ENCODE results near the gene UTP4.
A peak's percentile ranks its signal among the peaks of the same experiment; 100 is the strongest.

UTP4 gene

DNA sequence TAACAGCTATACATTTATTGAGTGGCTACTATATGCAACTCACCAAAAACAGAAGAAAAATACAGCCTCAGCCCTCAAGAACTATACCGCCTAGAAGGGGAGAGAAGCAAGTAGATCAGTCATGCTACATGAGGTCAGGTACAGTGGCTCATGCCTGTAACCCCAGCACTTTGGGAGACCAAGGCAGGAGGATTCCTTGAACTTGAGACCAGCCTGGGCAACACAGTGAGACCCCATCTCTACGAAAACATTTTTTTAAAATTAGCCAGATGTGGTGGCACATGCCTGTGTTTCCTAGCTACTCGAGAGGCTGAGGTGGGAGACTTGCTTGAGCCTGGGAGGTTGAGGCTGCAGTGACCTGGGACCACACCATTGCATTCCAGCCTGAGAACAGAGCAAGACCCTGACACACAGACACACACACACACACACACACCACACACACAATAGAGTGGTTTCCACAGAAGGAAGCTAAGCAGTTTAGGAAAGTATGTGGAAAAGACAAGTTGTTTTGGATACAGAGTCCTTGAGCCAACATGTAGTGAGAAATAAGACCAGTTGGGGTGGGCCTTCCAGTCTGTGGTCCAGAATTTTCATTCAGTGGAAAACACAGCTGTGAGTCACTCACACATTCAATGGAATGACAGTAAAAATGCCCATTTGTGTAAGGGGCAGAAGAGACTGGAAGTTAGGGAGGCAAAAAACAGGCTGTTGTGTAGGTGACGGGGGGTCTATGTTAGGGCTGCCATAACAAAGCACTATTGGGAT, 43.8 kb downstream of the UTP4 start:
- DNase-seq (ENCODE audit: low spot score), result no peak

- peak; percentile 15 for DNase-seq (ENCODE audit: low spot score)
Observed at GRCh38 chr16:69179328-69180010, 47.0 kb downstream of the UTP4 start.

DNA sequence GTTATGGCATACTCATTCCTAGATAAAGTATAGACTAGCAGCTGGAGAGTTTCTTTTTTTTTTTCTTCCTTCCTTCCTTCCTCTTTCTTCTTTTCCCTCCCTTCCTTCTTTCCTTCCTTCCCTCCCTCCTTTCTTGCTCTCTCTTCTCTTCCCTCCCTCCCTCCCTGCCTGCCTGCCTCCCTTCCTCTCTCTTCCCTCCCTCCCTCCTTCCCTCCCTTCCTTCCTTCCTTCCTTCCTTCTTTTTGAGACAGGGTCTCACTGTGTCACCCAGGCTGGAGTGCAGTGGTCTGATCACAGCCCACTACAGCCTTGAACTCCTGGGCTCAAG, 47.5 kb downstream of the UTP4 start:
- no peak for DNase-seq (ENCODE audit: low spot score)

GRCh38 chr16:69182730-69183416, 50.4 kb downstream of the UTP4 start:
- DNase-seq (ENCODE audit: low spot score), result no peak

GRCh38 chr16:69186642-69187445, 54.4 kb downstream of the UTP4 start, which contains the start of gene SNTB2:
Gene SNTB2, plus strand, starts transcription at chr16:69187164. Its CDS starts 3 bp downstream, at chr16:69187167.
- peak; percentile 97 for DNase-seq (ENCODE audit: low spot score)

DNA sequence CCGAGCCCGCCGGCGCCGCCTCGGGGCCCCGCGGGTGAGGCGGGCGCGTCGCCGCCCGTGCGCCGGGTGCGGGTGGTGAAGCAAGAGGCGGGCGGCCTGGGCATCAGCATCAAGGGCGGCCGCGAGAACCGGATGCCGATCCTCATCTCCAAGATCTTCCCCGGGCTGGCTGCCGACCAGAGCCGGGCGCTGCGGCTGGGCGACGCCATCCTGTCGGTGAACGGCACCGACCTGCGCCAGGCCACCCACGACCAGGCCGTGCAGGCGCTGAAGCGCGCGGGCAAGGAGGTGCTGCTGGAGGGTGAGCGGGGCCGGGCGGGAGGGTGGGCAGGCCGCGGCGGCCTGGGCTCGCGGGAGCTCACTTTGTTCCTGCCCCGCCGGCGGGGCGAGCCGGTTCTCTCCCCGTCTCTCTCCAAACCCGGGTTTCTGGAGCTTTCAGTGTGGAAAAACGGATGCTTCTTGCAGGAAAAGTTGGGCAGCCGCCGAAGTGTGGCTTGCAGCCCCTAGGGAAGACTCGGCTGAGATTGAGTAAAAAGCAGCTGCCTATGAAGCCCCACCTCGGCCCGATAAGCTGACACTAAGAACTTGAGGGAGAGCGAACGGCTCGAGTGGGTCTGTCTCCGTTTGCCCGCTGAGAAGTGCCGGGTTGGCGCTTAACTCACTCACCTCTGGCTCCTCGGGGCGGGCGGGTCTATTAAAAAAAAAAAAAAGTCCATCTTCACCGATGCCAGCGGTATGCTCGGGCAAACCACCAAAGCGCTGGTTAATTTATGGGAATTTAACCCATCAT, 55.2 kb downstream of the UTP4 start:
- DNase-seq (ENCODE audit: low spot score), result peak; percentile 70

DNA sequence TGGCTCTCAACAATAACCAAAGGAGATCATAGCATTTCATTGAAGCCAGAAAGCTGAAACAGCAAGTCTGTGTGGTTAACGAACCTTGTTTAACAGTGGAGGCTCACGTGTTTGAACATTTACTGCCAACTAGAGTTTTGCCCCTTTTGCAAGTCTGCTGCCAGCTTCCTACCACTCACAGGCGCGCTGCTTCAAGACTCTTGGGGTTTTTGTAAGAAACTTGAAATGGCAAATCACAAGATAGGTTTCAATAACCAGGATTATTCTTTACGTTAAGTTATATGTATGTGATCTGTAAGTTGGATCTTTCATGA, 55.7 kb downstream of the UTP4 start:
- DNase-seq (ENCODE audit: low spot score), result no peak

GRCh38 chr16:69188716-69189115, 56.3 kb downstream of the UTP4 start:
- peak; percentile 9 for DNase-seq (ENCODE audit: low spot score)

DNA sequence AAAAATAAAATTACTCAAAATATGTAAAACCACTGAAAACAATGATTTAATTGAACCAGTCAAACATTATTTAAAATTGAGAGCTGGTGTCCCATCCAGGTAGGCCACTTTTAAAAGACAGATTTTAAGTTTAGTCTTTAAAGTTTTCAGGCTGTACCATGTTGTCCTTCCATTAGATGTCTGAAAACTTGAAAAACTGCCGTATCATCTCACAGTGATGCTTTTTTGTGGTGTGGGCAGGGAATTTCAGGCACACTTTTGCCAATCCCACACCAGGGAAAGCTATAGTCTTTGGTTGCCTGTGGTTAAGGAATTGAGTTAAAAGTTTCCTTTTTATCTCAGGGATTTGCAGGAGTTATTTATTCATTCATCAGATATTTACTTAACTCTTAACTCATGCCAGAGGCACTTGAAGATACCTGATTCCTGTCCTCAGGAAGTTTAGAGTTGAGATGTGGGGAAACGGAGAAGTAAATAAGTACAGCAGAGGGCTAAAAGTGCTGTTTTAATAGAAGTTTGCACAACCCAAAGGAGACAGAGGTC, 57.7 kb downstream of the UTP4 start:
- DNase-seq (ENCODE audit: low spot score), result no peak

DNA sequence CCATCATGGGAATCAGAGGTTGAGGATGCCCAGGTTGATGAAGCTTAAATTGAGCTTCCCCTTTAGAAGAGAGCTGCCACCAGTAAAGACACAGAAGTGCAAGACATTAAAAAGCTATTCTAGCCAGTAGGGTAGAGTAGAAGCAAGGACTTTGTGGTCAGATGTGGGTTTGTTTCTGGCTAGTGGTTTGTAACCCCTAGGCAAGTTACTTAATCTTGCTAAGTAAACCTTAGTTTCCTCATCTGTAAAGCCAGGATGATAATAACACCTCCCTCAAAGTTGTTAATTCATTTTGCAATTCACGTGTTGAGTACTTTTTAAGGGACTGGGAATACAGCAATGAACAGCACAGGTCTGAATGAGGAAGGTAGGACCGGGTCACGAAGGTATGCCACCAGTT, 58.1 kb downstream of the UTP4 start:
- DNase-seq (ENCODE audit: low spot score), result no peak

- DNase-seq (ENCODE audit: low spot score), result no peak
Observed at GRCh38 chr16:69191136-69191535, 58.7 kb downstream of the UTP4 start.

- no peak for DNase-seq (ENCODE audit: low spot score)
Observed at GRCh38 chr16:69193855-69194254, 61.4 kb downstream of the UTP4 start.

GRCh38 chr16:69194488-69194887, 62.0 kb downstream of the UTP4 start:
- no peak for DNase-seq (ENCODE audit: low spot score)

DNA sequence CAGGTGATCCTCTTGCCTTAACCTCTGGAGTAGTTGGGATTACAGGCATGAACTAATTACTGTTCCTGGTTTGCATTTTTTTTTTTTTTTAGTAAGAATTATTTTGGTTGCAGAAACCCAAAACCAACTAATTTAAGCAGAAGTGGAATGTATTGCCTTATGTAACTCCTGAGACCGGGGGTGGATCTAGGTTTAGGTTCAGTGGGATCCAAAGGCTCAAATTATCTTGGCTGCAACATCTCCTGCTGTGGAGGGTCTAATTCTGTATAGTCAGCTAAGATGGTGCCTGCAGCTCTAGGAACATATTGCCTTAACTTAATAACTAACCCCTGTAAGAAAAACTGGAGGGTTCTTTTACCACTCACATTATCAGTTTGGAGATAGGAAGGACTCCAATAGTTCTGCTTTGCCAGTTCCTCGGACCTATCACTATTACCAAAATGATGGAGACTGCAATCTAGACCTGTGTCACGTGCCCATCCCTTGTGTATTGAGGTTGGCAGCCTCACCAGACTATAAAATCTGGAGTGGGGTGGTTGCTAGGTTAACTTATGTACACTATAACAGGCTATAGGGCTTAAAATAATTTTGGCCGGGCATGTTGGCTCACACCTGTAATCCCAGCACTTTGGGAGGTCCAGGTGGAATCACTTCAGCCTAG, 63.0 kb downstream of the UTP4 start:
- no peak for DNase-seq (ENCODE audit: low spot score)

GRCh38 chr16:69197573-69197972, 65.1 kb downstream of the UTP4 start:
- no peak for DNase-seq (ENCODE audit: low spot score)

- DNase-seq (ENCODE audit: low spot score), result no peak
Observed at GRCh38 chr16:69199382-69199781, 66.9 kb downstream of the UTP4 start.

- no peak for DNase-seq (ENCODE audit: low spot score)
Observed at GRCh38 chr16:69201291-69201690, 68.8 kb downstream of the UTP4 start.

GRCh38 chr16:69201787-69202186, 69.3 kb downstream of the UTP4 start:
- no peak for DNase-seq (ENCODE audit: low spot score)

GRCh38 chr16:69204172-69204571, 71.7 kb downstream of the UTP4 start:
- no peak for DNase-seq (ENCODE audit: low spot score)

DNA sequence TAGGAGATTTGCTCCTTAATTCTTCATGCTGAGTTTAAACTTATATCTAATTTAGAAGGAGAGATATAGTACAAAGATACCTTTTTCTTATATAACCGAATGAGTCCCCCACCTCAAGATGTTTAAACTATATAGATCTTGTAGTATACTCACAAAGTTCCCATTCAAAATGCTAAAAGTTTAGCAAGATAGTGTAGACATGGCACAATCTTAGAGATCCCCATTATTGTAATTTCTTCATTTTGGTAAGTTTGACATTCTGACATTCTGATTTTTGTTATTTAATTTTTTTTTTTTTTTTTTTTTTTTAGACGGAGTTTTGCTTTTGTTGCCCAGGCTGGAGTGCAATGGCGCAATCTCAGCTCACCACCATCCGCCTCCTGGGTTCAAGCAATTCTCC, 77.3 kb downstream of the UTP4 start:
- no peak for DNase-seq (ENCODE audit: low spot score)

DNA sequence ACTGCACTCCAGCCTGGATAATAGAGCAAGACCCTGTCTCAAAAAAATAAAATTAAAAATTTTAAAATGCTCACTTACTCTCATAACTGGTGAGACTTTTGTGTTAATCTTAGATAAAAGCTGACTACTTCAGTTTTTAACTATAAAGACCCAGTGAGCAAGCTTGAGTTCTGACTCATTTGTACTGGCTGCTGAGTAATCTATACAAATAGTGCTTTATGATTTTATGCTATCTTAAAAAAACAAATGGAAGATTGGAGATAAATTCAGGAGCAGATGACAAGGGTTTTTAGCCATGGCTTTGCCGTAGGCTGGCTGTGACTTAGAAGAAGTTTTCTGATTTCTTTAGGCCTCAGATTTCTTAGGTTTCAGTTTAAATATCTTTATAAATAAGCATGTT, 85.0 kb downstream of the UTP4 start:
- DNase-seq (ENCODE audit: low spot score), result no peak

Measured in iPS-NIHi11 (cell line).